Panc1 (cell line): ENCODE data around the gene PDK3.

Source experiments
- POLR2AphosphoS5 ChIP-seq: IDR thresholded peaks from 2 replicates; pipeline ENCODE4 v1.6.1; 2012; ENCODE audit warnings: mild to moderate bottlenecking, low read depth, low read length, moderate library complexity
- TCF7L2 ChIP-seq: IDR thresholded peaks from 2 replicates; pipeline ENCODE4 v1.6.1; 2011; ENCODE audit warnings: mild to moderate bottlenecking, low read depth, low read length, inconsistent platforms

DNA sequence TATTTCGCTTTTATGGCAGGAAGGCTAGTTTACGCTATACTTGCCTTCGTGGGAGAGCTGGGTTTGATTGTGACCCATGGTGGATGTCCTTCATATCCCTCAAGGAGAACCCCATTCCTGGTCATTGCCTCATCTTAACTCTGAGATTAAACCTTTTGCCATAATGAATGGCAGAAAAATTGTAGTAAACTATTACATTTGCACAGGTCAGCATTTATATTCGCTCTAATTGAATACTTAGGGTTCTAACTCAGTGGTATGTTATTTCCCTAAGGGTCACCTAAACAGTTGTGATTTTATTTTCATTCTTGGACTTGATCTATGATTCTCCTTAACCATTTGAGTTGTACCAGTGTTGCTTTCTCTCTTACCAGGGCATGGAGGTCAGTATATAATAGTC is 13.4 kb downstream of the PDK3 start:
- TF ChIP-seq POLR2AphosphoS5, result no peak
- no peak for TF ChIP-seq TCF7L2
